GM12878 (cell line): Measurements from ENCODE around the gene GLRA1. TPM values are rescaled to one million over a fixed set of nuclear protein-coding genes. Genes with fewer than 3 reads are reported as not detected.
A peak's percentile ranks its signal among the peaks of the same experiment; 100 is the strongest.

ENCODE experiments used
- ATF7 ChIP-seq: fragments of 450-650 bp; IDR thresholded peaks from 2 replicates; pipeline ENCODE4 v1.6.1; 2016; ENCODE audit warnings: low read depth, mild to moderate bottlenecking
- GABPA ChIP-seq: IDR thresholded peaks from 2 replicates; pipeline ENCODE4 v1.6.1; 2014; ENCODE audit warnings: antibody characterized with exemption, low read depth, mild to moderate bottlenecking, inconsistent platforms
- MYB ChIP-seq: fragments of 150-350 bp; IDR thresholded peaks from 2 replicates; pipeline ENCODE4 v1.6.1; 2014; ENCODE audit warnings: mild to moderate bottlenecking, low read depth, low read length, borderline replicate concordance
- RAD21 ChIP-seq: IDR thresholded peaks from 2 replicates; pipeline ENCODE4 v1.6.1; 2011; ENCODE audit warnings: mild to moderate bottlenecking, low read depth, low read length, moderate library complexity; ENCODE audit not compliant: insufficient read depth
- RAD51 ChIP-seq: fragments of 450-650 bp; IDR thresholded peaks from 2 replicates; pipeline ENCODE4 v1.6.1; 2016; ENCODE audit warnings: moderate library complexity, mild to moderate bottlenecking, inconsistent platforms
- SMC3 ChIP-seq: IDR thresholded peaks from 2 replicates; pipeline ENCODE4 v1.6.1; 2011; ENCODE audit warnings: low read length, improper control_type of control experiment, borderline replicate concordance
- TARDBP ChIP-seq: IDR thresholded peaks from 2 replicates; pipeline ENCODE4 v1.6.1; 2016; ENCODE audit warnings: borderline replicate concordance
- ZNF24 ChIP-seq: fragments of 450-650 bp; IDR thresholded peaks from 2 replicates; pipeline ENCODE4 v1.6.1; 2017; ENCODE audit warnings: antibody characterized with exemption, mild to moderate bottlenecking
- ZNF622 ChIP-seq: fragments of 450-650 bp; IDR thresholded peaks from 2 replicates; pipeline ENCODE4 v1.6.1; 2017; ENCODE audit warnings: mild to moderate bottlenecking, inconsistent platforms
- ZSCAN29 ChIP-seq: fragments of 450-650 bp; IDR thresholded peaks from 2 replicates; pipeline ENCODE4 v1.6.1; 2017; ENCODE audit warnings: mild to moderate bottlenecking, moderate library complexity
- polyA plus RNA-seq, 11 experiments: library from polyadenylated mRNA; depleted of rRNA in 4 of 11; unstranded in 6 of 11; stranded (reverse) in 5 of 11; fragments of >200 nt; fragmentation: Nextera tagmentation in 4 of 11; fragmentation: Illumina TruSeq in 1 of 11; extraction: Ambion mirVana in 4 of 11; extraction: Trizol in 1 of 11; gene quantifications; 1 replicate in 1 of 11; 2 replicates in 10 of 11; pipeline versions ENCODE4 v1.2.1 to v1.2.3, GENCODE V29; 2011 to 2016; ENCODE audit warnings: inconsistent platforms in 2 of 11, missing spikeins in 2 of 11, low read depth in 1 of 11
- total RNA-seq, 4 experiments: library from RNA; depleted of rRNA in 3 of 4; stranded (reverse); fragments of >200 nt in 3 of 4; fragmentation: Illumina TruSeq in 1 of 4; extraction: Trizol in 1 of 4; gene quantifications; 2 replicates each; pipeline versions ENCODE4 v1.2.1 to v1.2.3, GENCODE V29; 2013 to 2021
- TF ChIP-seq, protein P1 (sequence below): fragments of 450-650 bp; IDR thresholded peaks from 2 replicates; pipeline ENCODE4 v1.6.1; 2018; ENCODE audit warnings: mild to moderate bottlenecking, low read depth, moderate library complexity; ENCODE audit not compliant: partially characterized antibody
- TF ChIP-seq, protein P2 (sequence below): IDR thresholded peaks from 2 replicates; pipeline ENCODE4 v1.6.1; 2012; ENCODE audit warnings: low read depth, low read length, improper control_type of control experiment

The GLRA1 gene
- total and polyA plus RNA-seq, 10 of the 15 experiments (the other 5 are each of a cell fraction or from before 2014, with no cell fraction given), result not detected

DNA sequence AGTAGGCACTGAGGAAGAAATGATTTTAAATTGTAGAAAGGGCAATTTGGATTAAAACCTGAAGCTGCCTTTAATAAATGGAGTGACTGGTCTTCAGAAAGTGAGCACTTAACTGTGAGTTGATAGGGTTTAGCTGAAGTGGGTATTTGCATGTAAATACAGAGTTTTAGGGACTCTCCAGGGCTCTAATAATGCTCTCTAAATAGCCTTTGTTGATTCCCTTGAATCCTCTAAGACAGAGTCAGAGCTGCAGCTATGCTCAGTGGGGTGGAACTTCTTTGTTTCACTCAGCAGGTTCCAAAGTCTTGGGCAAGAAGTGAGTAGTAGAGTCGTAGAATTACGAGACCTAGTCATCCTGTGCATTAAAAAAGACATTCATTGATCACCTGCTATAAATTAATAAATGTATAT is 21.4 kb downstream of the GLRA1 start (continued):
- TF ChIP-seq GABPA (peak; percentile 37; the same call in 1 of the 2 replicates), ATF7 (peak; percentile 48; the same call in 1 of the 2 replicates), ZSCAN29 (peak; percentile 26; the same call in 1 of the 2 replicates), ZNF24 (peak; percentile 76), TARDBP (no peak), ZNF622 (no peak), RAD51 (no peak), SMC3 (no peak), RAD21 (no peak), MYB (no peak)
- TF ChIP-seq, protein P1, sequence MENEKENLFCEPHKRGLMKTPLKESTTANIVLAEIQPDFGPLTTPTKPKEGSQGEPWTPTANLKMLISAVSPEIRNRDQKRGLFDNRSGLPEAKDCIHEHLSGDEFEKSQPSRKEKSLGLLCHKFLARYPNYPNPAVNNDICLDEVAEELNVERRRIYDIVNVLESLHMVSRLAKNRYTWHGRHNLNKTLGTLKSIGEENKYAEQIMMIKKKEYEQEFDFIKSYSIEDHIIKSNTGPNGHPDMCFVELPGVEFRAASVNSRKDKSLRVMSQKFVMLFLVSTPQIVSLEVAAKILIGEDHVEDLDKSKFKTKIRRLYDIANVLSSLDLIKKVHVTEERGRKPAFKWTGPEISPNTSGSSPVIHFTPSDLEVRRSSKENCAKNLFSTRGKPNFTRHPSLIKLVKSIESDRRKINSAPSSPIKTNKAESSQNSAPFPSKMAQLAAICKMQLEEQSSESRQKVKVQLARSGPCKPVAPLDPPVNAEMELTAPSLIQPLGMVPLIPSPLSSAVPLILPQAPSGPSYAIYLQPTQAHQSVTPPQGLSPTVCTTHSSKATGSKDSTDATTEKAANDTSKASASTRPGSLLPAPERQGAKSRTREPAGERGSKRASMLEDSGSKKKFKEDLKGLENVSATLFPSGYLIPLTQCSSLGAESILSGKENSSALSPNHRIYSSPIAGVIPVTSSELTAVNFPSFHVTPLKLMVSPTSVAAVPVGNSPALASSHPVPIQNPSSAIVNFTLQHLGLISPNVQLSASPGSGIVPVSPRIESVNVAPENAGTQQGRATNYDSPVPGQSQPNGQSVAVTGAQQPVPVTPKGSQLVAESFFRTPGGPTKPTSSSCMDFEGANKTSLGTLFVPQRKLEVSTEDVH, result no peak
- TF ChIP-seq, protein P2, sequence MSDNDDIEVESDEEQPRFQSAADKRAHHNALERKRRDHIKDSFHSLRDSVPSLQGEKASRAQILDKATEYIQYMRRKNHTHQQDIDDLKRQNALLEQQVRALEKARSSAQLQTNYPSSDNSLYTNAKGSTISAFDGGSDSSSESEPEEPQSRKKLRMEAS, result no peak
